Peyer's patch (tissue), 4 donors: ENCODE results near the gene WNT5A. TPM values are rescaled to one million over a fixed set of nuclear protein-coding genes. Genes with fewer than 3 reads are reported as not detected.
A peak's percentile ranks its signal among the peaks of the same experiment; 100 is the strongest.

ENCODE experiments used
- DNase-seq, 3 donors: peaks; one replicate each; pipeline ENCODE4 v3.0.0-alpha.2; 2017 to 2019
- H3K27ac ChIP-seq, 4 donors: fragments of 200-600 bp; sonication (generic); one replicate each; pipeline ENCODE4 v1.5.1; 2016 to 2019
- H3K27me3 ChIP-seq, 2 donors: fragments of 200-600 bp; sonication (generic); one replicate each; pipeline ENCODE4 v1.5.1; 2019
- H3K36me3 ChIP-seq, 3 donors: fragments of 200-600 bp; sonication (generic); one replicate each; pipeline ENCODE4 v1.5.1; 2016 to 2019
- H3K4me1 ChIP-seq, 4 donors: fragments of 200-600 bp; sonication (generic); one replicate each; pipeline ENCODE4 v1.5.1; 2016 to 2019
- H3K4me3 ChIP-seq, 4 donors: fragments of 200-600 bp; sonication (generic); 1 replicate in 3 of 4; 2 replicates in 1 of 4; pipeline ENCODE4 v1.5.1; 2016 to 2019; ENCODE audit warnings: mild to moderate bottlenecking in 1 of 4
- H3K9me3 ChIP-seq, 4 donors: fragments of 200-600 bp; sonication (generic); one replicate each; pipeline ENCODE4 v1.5.1; 2016 to 2019; ENCODE audit warnings: mild to moderate bottlenecking in 1 of 4
- CTCF ChIP-seq, 6 experiments: fragments of 450-650 bp in 4 of 6; fragments of 200-600 bp in 2 of 6; sonication (generic) in 1 of 6; IDR thresholded peaks; one replicate each; pipeline ENCODE4 v1.5.1; 2017 to 2019; ENCODE audit warnings: antibody characterized with exemption in 6 of 6, mild to moderate bottlenecking in 3 of 6, moderate library complexity in 1 of 6
- POLR2A ChIP-seq, 2 donors: fragments of 450-650 bp; IDR thresholded peaks; one replicate each; pipeline ENCODE4 v1.5.1; 2017; ENCODE audit warnings: antibody characterized with exemption in 2 of 2, mild to moderate bottlenecking in 2 of 2, moderate library complexity in 2 of 2
- total RNA-seq, 4 donors: library from RNA; depleted of rRNA; stranded (reverse); fragments of >200 nt; gene quantifications; one replicate each; pipeline ENCODE4 v1.1.0, GENCODE V29; 2016

WNT5A gene
- total RNA-seq, 4 donors from 2014 or later, result 4.6 to 8.6 (median 7.9) TPM

GRCh38 chr3:55435491-55435890 lies 51.6 kb downstream of the WNT5A start:
- no peaks in the 10 kb centered on the region for H3K9me3 ChIP-seq
- H3K36me3 ChIP-seq, result no peaks in the 10 kb centered on the region
- no peak for TF ChIP-seq POLR2A (IDR thresholded peaks at IDR 0.05)
- no peak for TF ChIP-seq CTCF (IDR thresholded peaks at IDR 0.05)
- DNase-seq, result no peak
- no peaks in the 10 kb centered on the region for H3K4me1 ChIP-seq
- H3K27ac ChIP-seq, result no peak overlapping the region
- H3K27me3 ChIP-seq, result no peaks in the 10 kb centered on the region
- no peak overlapping the region for H3K4me3 ChIP-seq

GRCh38 chr3:55434789-55435188 lies 52.3 kb downstream of the WNT5A start:
- no peaks in the 10 kb centered on the region for H3K9me3 ChIP-seq
- peak in 1 of 3 donors; percentile 71 for DNase-seq
- H3K27ac ChIP-seq, result no peak overlapping the region
- H3K4me1 ChIP-seq, result no peaks in the 10 kb centered on the region
- H3K4me3 ChIP-seq, result no peak overlapping the region
- no peak for TF ChIP-seq POLR2A (IDR thresholded peaks at IDR 0.05)
- peak in 4 of 6 experiments; percentile 25 to 67 (median 54) for TF ChIP-seq CTCF (IDR thresholded peaks at IDR 0.05)
- no peaks in the 10 kb centered on the region for H3K36me3 ChIP-seq
- no peaks in the 10 kb centered on the region for H3K27me3 ChIP-seq

- Histone ChIP-seq H3K27ac (no peak overlapping the region), H3K4me1 (no peaks in the 10 kb centered on the region), H3K4me3 (no peak overlapping the region), H3K36me3 (no peaks in the 10 kb centered on the region), H3K9me3 (no peaks in the 10 kb centered on the region), H3K27me3 (no peaks in the 10 kb centered on the region)
- no peak for TF ChIP-seq CTCF (IDR thresholded peaks at IDR 0.05)
- no peak for DNase-seq
These were observed 56.1 kb downstream of the WNT5A start for GRCh38 chr3:55431041-55431440.

GRCh38 chr3:55427739-55428138 lies 59.4 kb downstream of the WNT5A start:
- Histone ChIP-seq H3K4me3 (no peak overlapping the region), H3K27me3 (no peaks in the 10 kb centered on the region), H3K36me3 (no peaks in the 10 kb centered on the region), H3K27ac (no peak overlapping the region), H3K9me3 (peaks cover 0 to 3% (median 0%) of the 10 kb centered on the region in 4 donors), H3K4me1 (no peaks in the 10 kb centered on the region)
- no peak for DNase-seq
- no peak for TF ChIP-seq CTCF (IDR thresholded peaks at IDR 0.05)
- no peak for TF ChIP-seq POLR2A (IDR thresholded peaks at IDR 0.05)

GRCh38 chr3:55426486-55426885 lies 60.6 kb downstream of the WNT5A start:
- H3K4me3 ChIP-seq, result no peak overlapping the region
- TF ChIP-seq CTCF (IDR thresholded peaks at IDR 0.05) (no peak), POLR2A (IDR thresholded peaks at IDR 0.05) (no peak)
- no peaks in the 10 kb centered on the region for H3K27me3 ChIP-seq
- no peaks in the 10 kb centered on the region for H3K4me1 ChIP-seq
- H3K27ac ChIP-seq, result no peak overlapping the region
- H3K36me3 ChIP-seq, result no peaks in the 10 kb centered on the region
- DNase-seq, result no peak
- peaks cover 0 to 3% (median 0%) of the 10 kb centered on the region in 4 donors for H3K9me3 ChIP-seq

- no peaks in the 10 kb centered on the region for H3K36me3 ChIP-seq
- no peak overlapping the region for H3K4me3 ChIP-seq
- H3K27me3 ChIP-seq, result no peaks in the 10 kb centered on the region
- no peaks in the 10 kb centered on the region for H3K4me1 ChIP-seq
- no peak for DNase-seq
- H3K27ac ChIP-seq, result no peak overlapping the region
- peaks cover 0 to 3% (median 0%) of the 10 kb centered on the region in 4 donors for H3K9me3 ChIP-seq
- no peak for TF ChIP-seq CTCF (IDR thresholded peaks at IDR 0.05)
- TF ChIP-seq POLR2A (IDR thresholded peaks at IDR 0.05), result no peak
These were observed 63.3 kb downstream of the WNT5A start for GRCh38 chr3:55423782-55424181.
